BE2C (cell line): ENCODE results near the gene EYA2.

Source experiments
- DNase-seq: peaks from one replicate; pipeline ENCODE4 v3.0.0-alpha.2; 2020
- H3K27me3 ChIP-seq: fragments of 250-450 bp; sonication (Bioruptor Pico); 2 replicates; pipeline ENCODE4 v1.5.1; 2020; ENCODE audit warnings: mild to moderate bottlenecking
- H3K36me3 ChIP-seq: fragments of 250-450 bp; sonication (Bioruptor Pico); 2 replicates; pipeline ENCODE4 v1.5.1; 2020; ENCODE audit warnings: mild to moderate bottlenecking
- H3K4me1 ChIP-seq: fragments of 250-450 bp; sonication (Bioruptor Pico); 2 replicates; pipeline ENCODE4 v1.5.1; 2020
- H3K4me3 ChIP-seq: 2 replicates; pipeline ENCODE4 v1.5.1; 2011; ENCODE audit warnings: low read depth, low read length
- H3K9me3 ChIP-seq: fragments of 250-450 bp; sonication (Bioruptor Pico); 2 replicates; pipeline ENCODE4 v1.5.1; 2020
- TF ChIP-seq, protein P1 (sequence below): IDR thresholded peaks from 2 replicates; pipeline ENCODE4 v1.5.1; 2012; ENCODE audit warnings: mild to moderate bottlenecking, low read depth, low read length

The EYA2 gene

GRCh38 chr20:46898423-46898822, 3.8 kb downstream of the EYA2 start:
- no peak for DNase-seq
- TF ChIP-seq, protein P1, sequence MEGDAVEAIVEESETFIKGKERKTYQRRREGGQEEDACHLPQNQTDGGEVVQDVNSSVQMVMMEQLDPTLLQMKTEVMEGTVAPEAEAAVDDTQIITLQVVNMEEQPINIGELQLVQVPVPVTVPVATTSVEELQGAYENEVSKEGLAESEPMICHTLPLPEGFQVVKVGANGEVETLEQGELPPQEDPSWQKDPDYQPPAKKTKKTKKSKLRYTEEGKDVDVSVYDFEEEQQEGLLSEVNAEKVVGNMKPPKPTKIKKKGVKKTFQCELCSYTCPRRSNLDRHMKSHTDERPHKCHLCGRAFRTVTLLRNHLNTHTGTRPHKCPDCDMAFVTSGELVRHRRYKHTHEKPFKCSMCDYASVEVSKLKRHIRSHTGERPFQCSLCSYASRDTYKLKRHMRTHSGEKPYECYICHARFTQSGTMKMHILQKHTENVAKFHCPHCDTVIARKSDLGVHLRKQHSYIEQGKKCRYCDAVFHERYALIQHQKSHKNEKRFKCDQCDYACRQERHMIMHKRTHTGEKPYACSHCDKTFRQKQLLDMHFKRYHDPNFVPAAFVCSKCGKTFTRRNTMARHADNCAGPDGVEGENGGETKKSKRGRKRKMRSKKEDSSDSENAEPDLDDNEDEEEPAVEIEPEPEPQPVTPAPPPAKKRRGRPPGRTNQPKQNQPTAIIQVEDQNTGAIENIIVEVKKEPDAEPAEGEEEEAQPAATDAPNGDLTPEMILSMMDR = no peak
- peaks cover 92% of the 10 kb centered on the region for H3K27me3 ChIP-seq
- no peaks in the 10 kb centered on the region for H3K9me3 ChIP-seq
- H3K36me3 ChIP-seq = no peaks in the 10 kb centered on the region
- no peaks in the 10 kb centered on the region for H3K4me1 ChIP-seq
- no peak overlapping the region for H3K4me3 ChIP-seq

- Histone ChIP-seq H3K9me3 (no peaks in the 10 kb centered on the region), H3K27me3 (peaks cover 82% of the 10 kb centered on the region), H3K4me1 (no peaks in the 10 kb centered on the region), H3K36me3 (no peaks in the 10 kb centered on the region), H3K4me3 (no peak overlapping the region)
- no peak for DNase-seq
- TF ChIP-seq, protein P1 = no peak
Measured at GRCh38 chr20:46899621-46900020, 5.0 kb downstream of the EYA2 start.

DNA sequence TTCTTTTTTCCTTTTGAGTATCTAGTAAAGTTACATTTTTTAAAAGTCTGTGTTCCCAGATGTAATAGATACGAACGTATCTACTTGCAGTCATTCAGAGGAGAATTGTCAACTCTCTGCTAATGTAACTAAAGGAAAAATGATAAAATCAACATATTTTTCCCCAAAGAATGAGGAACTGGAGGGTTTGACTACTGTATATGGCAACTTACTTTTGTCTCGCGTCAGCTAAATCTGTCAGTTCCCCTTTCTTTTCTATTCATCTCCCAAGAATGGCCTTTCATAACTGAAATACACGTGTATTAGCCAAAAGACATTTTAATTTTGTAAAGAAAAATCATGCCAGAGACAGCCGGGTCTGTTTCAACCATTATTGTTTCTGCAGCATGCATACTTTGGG, 5.4 kb downstream of the EYA2 start:
- Histone ChIP-seq H3K9me3 (no peaks in the 10 kb centered on the region), H3K4me1 (no peaks in the 10 kb centered on the region), H3K36me3 (no peaks in the 10 kb centered on the region), H3K27me3 (peaks cover 78% of the 10 kb centered on the region), H3K4me3 (no peak overlapping the region)
- TF ChIP-seq, protein P1 = no peak
- no peak for DNase-seq

DNA sequence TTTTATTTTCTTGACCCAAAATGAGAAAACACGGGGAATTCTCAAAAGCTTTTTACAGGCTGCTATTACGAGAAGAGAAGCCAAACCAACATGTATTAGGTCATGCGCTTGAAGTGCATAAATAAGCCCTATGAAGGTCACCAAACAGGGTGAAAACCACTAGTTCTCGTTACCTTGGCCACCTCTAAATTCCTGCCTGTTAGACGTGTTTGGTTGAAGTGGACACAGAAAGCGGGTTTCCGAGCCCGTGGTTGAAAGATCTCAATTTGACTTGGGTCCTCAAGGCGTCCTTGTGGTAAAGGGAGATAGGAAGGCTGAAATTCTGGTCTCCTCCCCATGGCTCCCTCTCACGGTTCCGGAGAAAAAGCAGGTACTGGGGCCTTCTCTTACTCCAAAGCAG, 6.2 kb downstream of the EYA2 start:
- TF ChIP-seq, protein P1 = no peak
- Histone ChIP-seq H3K4me3 (no peak overlapping the region), H3K4me1 (no peaks in the 10 kb centered on the region), H3K36me3 (no peaks in the 10 kb centered on the region), H3K9me3 (no peaks in the 10 kb centered on the region), H3K27me3 (peaks cover 71% of the 10 kb centered on the region)
- DNase-seq = no peak

DNA sequence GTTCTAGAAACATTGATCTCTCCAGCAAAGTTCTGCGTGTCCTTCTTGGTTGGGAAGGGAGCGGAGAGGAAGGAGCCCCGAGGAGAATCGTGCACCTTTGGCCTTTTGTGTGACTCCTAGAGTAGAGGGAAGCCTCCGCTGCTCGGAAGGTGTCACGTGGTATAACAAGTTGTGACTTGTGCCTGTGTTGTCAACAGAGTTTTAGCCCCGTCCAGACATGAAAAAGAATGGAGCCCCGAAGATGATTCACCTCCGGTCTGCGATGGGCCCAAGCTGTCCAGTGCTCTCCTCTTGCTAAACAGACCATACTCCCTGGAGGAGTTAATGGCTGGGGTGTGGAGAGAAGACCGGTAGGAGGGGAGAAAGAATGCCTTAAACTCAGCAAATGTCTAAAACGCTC, 7.0 kb downstream of the EYA2 start:
- H3K4me3 ChIP-seq = no peak overlapping the region
- DNase-seq = no peak
- no peaks in the 10 kb centered on the region for H3K9me3 ChIP-seq
- H3K36me3 ChIP-seq = no peaks in the 10 kb centered on the region
- no peaks in the 10 kb centered on the region for H3K4me1 ChIP-seq
- peaks cover 63% of the 10 kb centered on the region for H3K27me3 ChIP-seq
- TF ChIP-seq, protein P1 = no peak

DNA sequence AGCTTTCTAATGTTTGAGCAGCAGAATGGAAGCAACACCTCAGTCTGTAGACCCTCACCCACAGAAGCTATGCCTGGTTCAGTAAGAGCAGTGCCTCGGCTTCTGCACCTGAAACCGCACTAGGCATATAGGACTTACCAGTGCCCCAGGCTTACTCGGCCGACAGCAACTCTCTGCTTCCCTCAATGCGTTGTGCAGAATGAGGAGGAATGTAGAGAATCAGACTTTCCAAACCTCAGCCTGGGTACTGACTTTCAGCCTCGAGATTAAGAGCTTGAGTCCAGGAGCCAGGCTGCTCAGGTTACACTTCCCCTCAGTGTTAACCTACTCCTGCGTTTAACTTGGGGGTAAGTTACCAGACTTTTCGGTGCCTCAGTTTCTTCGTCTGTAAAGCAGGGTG, 8.6 kb downstream of the EYA2 start:
- peaks cover 55% of the 10 kb centered on the region for H3K27me3 ChIP-seq
- TF ChIP-seq, protein P1 = no peak
- H3K4me3 ChIP-seq = no peak overlapping the region
- H3K9me3 ChIP-seq = no peaks in the 10 kb centered on the region
- H3K4me1 ChIP-seq = no peaks in the 10 kb centered on the region
- H3K36me3 ChIP-seq = no peaks in the 10 kb centered on the region
- no peak for DNase-seq
